Measurements from ENCODE around the gene CORO2B. TPM values are rescaled to one million over a fixed set of nuclear protein-coding genes. Genes with fewer than 3 reads are reported as not detected.

The CORO2B gene
- total RNA-seq, 1 donor from 2014 or later, result 82.5 TPM

DNA sequence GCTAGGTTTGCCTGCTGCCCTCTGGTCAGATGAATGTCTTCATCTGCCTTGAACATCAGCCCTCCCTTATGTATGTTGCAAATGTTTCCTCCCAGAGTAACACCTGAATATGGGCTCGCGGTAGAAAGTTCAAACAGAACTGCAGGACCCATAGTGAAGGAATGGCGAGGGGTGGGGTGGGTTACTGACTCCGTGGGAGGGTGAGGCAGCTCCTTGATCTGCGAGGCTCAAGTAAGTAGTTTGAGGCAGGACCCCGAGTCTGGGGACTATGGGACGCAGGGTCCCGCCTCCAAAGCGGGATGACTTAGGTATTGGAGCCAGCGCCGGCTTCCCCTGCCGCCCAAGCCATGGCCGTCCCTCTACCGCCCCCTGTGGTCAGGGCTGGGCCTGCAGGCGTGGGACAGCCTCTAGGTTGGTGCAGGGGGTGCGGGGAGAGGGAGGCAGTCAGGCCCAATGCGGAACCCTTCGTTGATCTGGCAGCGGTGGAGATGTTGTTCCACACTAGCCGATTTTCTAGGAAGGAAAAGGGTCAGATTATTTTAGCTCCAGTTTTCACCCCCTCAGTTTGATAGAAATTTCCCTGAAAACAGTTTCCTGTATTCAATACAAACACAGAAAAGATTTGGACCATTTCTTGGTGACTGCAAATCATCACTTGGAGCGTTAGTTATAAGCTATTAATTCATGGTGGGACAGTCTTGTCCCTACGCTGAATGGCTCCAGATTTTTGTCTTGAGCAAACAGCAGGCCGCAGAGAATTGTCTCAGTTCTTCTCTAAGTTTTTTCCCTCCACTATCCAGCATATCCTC, 72.3 kb downstream of the CORO2B start:
- no peaks in the 10 kb centered on the region for H3K9me3 Mint-ChIP-seq (ENCODE audit: low read depth)
- DNase-seq (ENCODE audit: low spot score), result no peak
- H3K4me1 Mint-ChIP-seq (ENCODE audit: low read depth), result peaks cover 15% of the 10 kb centered on the region
- no peak overlapping the region for H3K4me3 Mint-ChIP-seq (ENCODE audit: unreplicated experiment)
- H3K27me3 Mint-ChIP-seq (ENCODE audit: low read depth), result no peaks in the 10 kb centered on the region
- H3K27ac Mint-ChIP-seq (ENCODE audit: unreplicated experiment), result no peak overlapping the region
- peaks cover 20% of the 10 kb centered on the region for H3K36me3 Mint-ChIP-seq (ENCODE audit: low read depth)
- TF ChIP-seq, protein P1, sequence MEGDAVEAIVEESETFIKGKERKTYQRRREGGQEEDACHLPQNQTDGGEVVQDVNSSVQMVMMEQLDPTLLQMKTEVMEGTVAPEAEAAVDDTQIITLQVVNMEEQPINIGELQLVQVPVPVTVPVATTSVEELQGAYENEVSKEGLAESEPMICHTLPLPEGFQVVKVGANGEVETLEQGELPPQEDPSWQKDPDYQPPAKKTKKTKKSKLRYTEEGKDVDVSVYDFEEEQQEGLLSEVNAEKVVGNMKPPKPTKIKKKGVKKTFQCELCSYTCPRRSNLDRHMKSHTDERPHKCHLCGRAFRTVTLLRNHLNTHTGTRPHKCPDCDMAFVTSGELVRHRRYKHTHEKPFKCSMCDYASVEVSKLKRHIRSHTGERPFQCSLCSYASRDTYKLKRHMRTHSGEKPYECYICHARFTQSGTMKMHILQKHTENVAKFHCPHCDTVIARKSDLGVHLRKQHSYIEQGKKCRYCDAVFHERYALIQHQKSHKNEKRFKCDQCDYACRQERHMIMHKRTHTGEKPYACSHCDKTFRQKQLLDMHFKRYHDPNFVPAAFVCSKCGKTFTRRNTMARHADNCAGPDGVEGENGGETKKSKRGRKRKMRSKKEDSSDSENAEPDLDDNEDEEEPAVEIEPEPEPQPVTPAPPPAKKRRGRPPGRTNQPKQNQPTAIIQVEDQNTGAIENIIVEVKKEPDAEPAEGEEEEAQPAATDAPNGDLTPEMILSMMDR (IDR thresholded peaks at IDR 0.05), result peak; percentile 79

- no peaks in the 10 kb centered on the region for H3K27me3 Mint-ChIP-seq (ENCODE audit: low read depth)
- H3K9me3 Mint-ChIP-seq (ENCODE audit: low read depth), result no peaks in the 10 kb centered on the region
- DNase-seq (ENCODE audit: low spot score), result no peak
- peaks cover 15% of the 10 kb centered on the region for H3K4me1 Mint-ChIP-seq (ENCODE audit: low read depth)
- TF ChIP-seq, protein P1 (IDR thresholded peaks at IDR 0.05), result no peak
- no peak overlapping the region for H3K27ac Mint-ChIP-seq (ENCODE audit: unreplicated experiment)
- peaks cover 18% of the 10 kb centered on the region for H3K36me3 Mint-ChIP-seq (ENCODE audit: low read depth)
- H3K4me3 Mint-ChIP-seq (ENCODE audit: unreplicated experiment), result no peak overlapping the region
These were observed 73.2 kb downstream of the CORO2B start for GRCh38 chr15:68651916-68652525.

GRCh38 chr15:68653031-68653635, 74.3 kb downstream of the CORO2B start:
- Mint-ChIP-seq H3K27me3 (ENCODE audit: low read depth) (no peaks in the 10 kb centered on the region), H3K4me1 (ENCODE audit: low read depth) (peaks cover 15% of the 10 kb centered on the region), H3K9me3 (ENCODE audit: low read depth) (no peaks in the 10 kb centered on the region), H3K36me3 (ENCODE audit: low read depth) (peaks cover 18% of the 10 kb centered on the region), H3K27ac (ENCODE audit: unreplicated experiment) (no peak overlapping the region), H3K4me3 (ENCODE audit: unreplicated experiment) (no peak overlapping the region)
- DNase-seq (ENCODE audit: low spot score), result no peak
- TF ChIP-seq, protein P1 (IDR thresholded peaks at IDR 0.05), result no peak

DNA sequence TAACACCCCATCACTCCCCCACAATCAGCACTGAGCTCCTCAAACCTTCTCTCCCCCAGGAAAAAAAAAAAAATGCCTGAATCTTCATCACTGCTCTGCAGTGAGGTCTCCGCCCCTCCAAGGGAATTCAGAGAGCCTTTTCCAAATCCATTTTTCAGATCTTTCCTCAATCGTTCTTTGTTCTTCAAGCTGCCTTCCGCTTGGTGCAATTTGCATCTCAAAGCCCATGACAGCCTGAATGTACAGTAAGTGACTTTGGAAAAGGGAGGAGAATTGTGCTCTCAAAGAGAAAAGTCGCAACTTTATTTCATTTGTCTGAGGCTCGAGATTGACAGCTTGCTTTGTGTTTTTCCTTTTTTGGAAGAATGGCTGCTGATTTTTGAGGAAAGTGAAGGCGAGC, 75.0 kb downstream of the CORO2B start:
- TF ChIP-seq, protein P1 (IDR thresholded peaks at IDR 0.05), result no peak
- Mint-ChIP-seq H3K36me3 (ENCODE audit: low read depth) (peaks cover 18% of the 10 kb centered on the region), H3K27ac (ENCODE audit: unreplicated experiment) (no peak overlapping the region), H3K9me3 (ENCODE audit: low read depth) (no peaks in the 10 kb centered on the region), H3K4me1 (ENCODE audit: low read depth) (peaks cover 15% of the 10 kb centered on the region), H3K4me3 (ENCODE audit: unreplicated experiment) (no peak overlapping the region), H3K27me3 (ENCODE audit: low read depth) (no peaks in the 10 kb centered on the region)
- DNase-seq (ENCODE audit: low spot score), result no peak

- DNase-seq (ENCODE audit: low spot score), result no peak
- TF ChIP-seq, protein P1 (IDR thresholded peaks at IDR 0.05), result no peak
- Mint-ChIP-seq H3K4me1 (ENCODE audit: low read depth) (peaks cover 15% of the 10 kb centered on the region), H3K27ac (ENCODE audit: unreplicated experiment) (peak overlapping the region; percentile 49), H3K4me3 (ENCODE audit: unreplicated experiment) (no peak overlapping the region), H3K36me3 (ENCODE audit: low read depth) (peaks cover 17% of the 10 kb centered on the region), H3K27me3 (ENCODE audit: low read depth) (no peaks in the 10 kb centered on the region), H3K9me3 (ENCODE audit: low read depth) (no peaks in the 10 kb centered on the region)
These were observed 76.2 kb downstream of the CORO2B start for GRCh38 chr15:68654786-68655560.
